Activated CD8-positive, alpha-beta memory T cell treated with anti-CD3 and anti-CD28 coated beads, Interleukin-2, amount 50 U/mL, for 4 hours (primary cell): ENCODE measurements around the gene SERGEF.

ENCODE experiments used
- DNase-seq: peaks from one replicate; pipeline ENCODE4 v3.0.0-alpha.2; 2020

SERGEF gene

DNA sequence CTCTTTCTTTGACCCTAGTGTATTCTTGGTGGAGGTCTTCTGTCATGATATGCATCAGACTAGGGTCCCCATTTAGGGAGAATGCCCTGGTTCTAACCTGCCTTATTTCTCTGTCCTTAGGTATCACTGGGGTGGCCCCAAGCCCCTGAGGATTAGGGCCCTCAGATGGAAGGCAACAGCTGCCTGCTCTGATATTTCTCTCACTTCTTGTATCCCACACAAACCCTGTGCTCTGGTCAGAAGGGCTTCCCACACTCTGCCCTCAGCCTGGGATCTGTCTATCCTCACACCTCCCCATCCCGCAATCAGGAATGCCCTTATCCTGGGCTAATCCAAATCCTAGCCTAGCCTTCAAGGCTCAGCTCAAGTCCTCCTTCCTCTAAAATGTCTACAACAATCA, 202.8 kb downstream of the SERGEF start:
- DNase-seq = no peak

DNA sequence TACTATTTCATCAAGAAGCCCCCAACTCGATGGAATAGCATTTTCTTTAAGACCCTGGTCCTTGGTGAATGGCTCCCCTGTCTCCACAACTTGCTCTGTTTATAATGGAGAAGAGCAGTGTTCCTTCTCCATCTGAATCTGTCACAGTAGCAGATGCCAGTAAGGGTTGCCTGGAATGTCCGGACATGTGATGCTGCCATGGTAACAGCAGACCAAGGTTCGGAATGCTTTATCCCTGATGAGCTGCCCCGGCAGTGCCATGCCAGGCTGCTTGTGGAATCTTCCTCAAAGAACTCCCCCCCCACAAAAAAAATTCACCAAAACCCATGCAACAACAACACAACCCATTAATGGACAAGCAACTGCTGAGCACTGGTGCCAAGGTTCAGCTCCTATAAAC, 205.8 kb downstream of the SERGEF start:
- DNase-seq = no peak

DNA sequence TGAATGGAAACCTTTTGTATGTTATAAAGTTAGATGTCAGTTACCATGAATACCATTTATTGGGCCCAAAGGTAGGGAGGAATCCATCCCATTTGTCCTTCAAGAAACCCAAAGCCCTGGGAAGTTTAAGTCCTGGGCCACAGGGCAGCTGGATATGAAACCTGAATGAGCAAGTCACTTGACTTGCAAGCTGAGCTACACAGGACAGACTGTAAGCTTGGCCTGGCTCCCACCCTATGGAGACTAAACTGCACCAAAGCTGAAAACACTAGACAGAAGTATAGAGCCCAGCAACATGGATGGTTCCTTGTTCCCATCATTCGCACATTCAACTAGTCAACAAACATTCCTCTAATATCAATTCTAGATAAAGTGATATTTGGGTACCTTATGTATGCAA, 207.0 kb downstream of the SERGEF start:
- no peak for DNase-seq

DNA sequence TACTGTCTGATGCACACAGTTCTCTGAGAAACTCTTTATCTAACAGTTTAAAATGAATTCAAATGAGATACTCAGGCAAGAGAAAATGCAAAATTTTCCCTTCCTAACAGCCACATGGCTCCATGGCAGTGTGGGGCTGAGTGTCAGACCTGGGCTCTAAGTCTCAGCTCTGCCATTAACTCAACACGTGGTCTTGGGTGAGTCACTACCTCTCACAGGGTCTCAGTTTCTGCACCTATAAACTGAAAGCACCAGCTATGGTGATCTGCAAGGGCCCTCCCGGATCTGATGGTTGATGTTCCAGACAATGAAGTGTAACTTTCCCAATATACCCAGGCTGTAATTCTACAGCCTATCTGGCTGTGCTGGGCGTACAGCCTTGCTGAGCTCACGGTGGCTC, 207.8 kb downstream of the SERGEF start:
- no peak for DNase-seq

DNA sequence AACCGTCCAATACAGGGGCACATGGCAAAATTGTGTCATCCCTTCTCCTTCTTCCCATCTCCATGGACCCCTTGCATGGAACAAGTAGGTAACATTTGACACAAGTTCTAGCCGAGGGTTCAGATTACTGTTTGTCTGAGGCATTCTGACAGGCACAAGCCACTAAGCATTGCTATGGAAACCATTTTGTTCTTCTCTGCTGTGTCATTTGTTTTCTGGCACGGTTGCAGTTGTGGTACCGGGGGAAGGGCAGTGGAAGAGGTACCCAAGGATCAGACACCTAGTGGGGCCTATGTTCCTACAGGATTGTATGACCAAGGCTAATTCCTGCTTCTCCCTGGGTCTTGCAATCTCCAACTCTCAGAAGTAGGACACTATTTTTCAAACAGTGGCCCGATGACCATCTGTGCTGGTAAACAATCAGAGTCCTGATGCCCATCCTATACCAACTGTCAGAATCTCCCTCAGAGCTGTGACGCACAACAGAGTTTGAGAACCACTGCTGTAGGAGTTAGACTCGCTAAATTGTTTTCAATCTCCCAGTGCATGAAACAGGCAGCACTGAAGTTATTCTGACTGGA, 209.0 kb downstream of the SERGEF start:
- no peak for DNase-seq

DNA sequence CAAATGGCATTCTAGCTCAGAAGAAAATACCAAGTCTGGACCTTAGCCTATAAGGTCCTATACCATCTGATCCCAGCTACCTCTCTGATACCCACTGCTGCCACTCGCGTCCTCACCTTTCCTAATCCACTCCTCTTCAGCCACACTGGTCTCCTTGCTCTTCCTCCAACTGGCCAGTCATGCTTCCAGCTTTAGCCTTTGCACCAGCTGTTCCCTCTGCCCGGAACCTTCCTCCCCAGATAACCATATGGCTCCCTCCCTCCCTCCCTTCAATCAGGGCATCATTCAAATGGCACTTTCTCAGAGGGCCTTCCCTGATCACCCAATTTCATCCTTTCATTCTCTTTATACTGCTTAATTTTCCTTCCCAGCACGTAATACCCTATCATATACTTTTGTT, 210.4 kb downstream of the SERGEF start:
- DNase-seq = no peak

DNA sequence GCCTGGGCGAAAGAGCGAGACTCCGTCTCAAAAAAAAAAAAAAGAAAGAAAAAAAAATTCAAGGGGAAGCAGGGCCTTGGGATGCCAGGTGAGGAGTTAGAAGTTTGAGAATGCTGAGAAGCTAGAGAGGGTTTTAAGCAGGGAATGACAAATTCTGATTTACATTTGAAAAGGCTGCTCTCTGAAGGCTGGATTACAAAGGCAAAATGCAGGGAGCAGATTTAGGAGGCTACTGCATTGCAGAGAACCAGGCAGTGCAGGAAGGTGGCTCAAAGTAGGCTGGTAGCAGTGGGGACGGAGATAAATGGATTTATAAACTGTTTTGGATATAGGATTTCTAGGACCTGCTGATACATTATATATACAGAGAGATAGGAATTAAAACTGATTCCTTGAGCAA, 211.7 kb downstream of the SERGEF start:
- no peak for DNase-seq

DNA sequence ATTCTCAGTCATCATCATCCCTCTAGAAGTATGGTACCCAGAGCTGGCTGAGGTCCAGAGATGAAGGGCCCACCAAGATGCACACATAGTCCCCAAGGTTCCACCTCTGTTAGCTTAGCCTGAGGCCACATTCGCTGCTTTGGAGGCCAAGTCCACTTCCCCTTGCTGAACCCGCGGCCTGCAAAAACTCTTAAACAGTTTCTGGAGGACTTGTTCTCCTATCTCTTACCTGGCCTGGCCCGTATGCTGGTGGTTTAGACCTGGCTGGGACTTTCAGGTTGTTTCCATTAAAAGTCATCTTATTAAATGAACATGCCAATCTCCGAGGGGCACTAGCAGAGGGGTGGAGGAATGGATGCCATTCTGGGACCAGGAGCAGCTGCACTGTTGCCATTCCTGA, 213.7 kb downstream of the SERGEF start:
- DNase-seq = no peak

DNA sequence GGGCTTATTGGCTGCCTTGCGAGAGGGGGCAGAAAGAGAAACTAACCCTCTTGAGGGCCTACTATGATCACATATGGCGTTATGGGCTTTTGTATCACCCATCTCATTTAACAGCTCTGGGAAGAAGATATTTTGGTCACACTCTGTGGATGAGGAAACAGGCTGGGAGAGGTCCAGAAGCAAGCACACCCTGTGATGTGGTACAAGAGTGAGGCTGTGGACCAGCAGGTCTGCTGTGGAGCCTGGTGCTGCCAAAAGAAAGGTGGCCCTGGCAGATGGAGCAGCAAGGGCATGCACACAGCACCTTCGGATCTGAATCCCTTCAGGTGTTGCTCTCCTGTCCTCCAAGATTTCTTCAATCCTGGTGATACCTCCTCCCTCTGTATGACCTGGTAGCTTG, 214.1 kb downstream of the SERGEF start:
- no peak for DNase-seq

DNA sequence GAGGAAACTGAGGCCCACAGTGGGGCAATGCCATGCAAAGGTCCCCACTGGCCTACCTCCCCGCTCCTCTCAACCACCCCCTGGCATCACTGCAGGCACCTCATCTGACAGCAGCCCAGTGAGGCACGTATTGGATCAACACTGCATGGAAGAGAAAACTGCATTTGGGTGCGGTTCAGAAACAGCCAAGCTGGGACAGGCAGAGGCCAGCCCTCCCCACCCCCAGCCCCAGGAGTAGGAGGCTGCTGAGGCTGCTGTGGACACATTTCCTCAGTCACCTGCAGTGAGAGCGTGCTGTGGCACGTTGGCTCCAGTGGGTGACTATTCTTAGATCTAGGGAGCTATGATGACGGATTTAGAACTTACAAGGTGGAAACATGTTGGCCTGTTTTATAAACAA, 214.6 kb downstream of the SERGEF start:
- DNase-seq = no peak

DNA sequence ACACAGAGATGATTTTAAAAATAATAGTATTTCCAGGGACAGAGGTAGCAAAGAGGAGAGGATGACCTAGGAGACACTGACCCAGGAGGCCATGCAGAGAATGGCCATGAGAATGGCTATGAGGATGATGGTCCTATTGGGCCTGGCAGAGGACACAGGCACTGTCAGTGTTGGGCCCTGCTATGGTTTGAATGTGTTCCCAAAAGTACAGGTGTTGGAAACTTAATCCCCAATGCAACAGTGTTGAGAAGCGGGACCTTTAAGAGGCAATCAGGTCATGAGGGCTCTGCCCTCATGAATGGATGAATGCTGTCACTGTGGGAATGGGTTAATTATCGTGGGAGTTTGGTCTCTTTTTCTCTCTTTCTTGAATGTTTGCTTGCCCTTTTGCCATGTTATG, 216.7 kb downstream of the SERGEF start:
- no peak for DNase-seq

DNA sequence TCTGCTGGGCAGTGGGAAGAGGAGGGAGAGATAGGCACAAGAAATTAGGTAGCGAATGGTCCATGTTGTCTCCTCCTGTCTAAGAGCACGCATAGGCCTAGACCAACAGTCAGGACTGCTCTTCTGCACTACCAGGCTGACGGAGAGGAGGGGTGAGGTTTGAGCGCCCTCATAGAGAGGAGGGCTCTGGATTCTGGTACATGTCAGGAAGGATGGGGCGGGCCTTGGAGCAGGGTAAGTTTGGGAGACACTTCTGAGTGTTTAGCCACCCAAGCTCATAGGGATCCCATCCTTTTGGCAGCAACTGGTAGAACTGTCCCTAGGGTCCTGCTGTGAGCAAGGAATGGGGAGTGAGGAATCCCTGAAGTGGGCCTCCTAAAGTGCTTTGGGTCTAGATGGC, 217.9 kb downstream of the SERGEF start:
- no peak for DNase-seq

DNA sequence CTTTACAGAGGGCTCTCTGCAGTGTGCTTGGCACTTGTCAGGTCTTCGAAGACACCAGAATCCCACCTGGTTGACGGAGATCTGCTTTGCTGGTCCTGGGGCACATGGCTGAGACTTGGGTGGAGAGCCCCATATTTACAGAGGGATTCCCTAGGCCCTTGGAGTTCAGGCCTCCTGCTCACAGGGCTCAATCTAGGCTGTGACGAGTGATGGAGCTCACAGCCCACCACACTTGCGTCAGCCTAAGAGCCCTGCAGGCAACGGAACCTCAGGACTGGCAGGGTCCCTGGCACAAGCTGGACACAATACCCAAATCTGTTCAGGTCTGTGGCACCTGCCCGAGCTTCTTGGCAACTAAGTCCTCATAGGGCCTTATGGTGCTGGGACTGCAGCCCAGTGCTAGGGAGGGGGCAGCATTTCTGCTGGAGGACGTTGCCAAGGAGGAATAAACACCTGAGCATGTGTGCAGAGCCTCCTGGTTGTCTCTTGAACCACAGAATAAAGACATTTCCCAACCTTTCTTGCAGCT, 219.1 kb downstream of the SERGEF start:
- no peak for DNase-seq

DNA sequence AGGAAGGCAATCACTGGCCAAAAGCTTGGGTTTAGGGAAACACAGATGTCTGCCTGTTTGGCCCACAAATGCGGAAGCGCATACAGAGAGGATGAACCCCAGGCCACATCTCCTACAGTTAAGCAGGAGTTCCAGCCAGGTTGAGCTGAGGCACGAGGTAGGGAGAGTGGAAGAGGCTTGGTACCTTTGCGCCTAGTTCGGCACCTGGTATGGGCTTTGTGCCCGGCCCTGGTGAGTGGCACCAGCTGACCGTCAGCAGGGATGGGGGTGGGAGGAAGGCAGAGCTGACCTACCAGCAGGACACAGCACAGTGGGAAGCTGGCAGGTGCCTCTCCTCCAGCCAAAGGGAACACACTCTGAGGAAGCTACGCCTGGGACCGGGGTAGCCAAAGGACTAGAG, 220.7 kb downstream of the SERGEF start:
- no peak for DNase-seq

DNA sequence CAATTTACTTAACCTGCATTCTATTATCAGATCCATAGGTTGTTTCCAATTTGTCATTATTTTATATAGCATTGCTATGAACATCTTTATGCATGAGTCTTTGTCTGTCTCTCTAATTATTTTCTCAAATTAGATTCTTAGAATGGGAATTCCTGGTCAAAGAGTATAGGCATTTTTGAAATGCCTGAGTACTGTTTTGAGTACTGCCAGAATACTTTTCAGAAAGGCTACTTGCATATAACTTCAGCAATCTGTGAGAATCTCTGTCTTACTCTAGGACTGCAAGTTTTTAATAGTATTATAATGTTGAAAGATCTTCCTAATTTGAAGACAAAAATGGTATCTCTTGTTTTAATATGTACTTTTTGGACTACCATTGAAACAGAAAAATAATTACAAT, 221.7 kb downstream of the SERGEF start:
- DNase-seq = no peak

DNA sequence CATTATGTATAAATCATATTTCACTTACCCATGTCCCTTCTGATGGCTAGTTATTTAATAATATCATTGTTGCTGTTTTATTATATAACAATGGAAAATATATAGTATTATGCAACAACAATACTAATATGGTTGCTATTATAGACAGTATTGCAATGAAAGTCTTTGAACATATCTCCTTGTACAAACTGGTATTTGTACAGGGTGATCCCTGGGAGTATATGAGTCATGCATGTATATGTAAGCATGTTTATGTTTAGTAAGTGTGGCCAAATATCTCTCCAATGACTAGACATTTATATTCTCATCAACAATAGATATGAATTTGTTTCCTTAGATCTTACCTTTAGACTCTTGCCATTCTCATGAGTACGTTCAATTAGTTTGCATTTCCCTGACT, 222.4 kb downstream of the SERGEF start:
- no peak for DNase-seq

DNA sequence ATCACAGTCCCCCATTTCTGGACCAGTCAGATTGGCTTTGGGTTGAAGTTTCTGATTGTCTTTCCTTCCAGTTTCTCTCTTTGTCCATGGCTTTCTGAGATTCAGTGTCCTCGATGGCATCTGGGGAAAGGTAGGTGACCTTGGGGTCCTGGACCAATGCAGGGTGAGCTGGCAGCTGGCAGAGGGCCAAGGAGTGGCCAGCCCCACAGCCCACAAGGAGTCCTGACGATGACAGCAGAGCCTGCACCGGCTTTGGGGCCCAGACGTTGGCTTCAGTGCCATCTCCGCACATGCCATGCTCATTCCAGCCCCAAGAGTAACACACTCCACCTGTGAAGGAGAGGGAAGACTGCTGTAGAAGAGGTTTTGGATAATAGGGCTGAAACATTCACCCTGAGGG, 224.8 kb downstream of the SERGEF start:
- no peak for DNase-seq

DNA sequence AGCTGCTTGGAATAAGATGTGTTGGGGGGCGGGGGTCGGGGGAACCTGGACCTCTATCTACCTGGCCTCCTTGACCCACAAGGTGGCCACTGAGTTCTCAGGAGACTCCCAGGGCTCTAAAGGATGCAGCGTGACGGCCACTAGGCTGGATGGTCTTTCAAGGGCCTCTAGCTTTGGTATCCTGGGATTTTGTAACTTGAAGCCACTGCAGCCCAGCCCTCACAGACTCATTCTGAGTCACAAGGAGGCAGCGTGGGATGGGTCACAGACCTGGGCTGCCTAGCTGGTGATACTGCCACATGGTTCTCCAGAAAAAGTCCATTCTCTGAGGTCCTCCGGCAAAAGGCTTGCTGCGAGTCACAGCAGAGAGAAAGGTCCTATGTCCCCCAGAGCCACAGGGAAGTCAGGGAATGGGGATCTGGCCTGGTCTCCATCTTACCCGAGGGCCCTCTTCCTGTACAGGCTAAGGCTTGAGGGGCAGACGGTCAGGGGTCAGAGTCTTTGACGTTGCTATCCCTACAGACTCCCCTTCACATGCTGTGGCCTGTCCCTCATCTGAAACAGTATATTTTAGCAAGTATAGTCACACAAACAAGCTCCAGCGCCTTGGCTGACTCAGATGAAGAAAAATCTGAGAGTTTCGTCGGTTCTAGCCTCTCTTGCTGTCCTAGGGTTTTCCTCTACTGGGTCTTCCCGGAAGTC, 225.9 kb downstream of the SERGEF start:
- DNase-seq = no peak

DNA sequence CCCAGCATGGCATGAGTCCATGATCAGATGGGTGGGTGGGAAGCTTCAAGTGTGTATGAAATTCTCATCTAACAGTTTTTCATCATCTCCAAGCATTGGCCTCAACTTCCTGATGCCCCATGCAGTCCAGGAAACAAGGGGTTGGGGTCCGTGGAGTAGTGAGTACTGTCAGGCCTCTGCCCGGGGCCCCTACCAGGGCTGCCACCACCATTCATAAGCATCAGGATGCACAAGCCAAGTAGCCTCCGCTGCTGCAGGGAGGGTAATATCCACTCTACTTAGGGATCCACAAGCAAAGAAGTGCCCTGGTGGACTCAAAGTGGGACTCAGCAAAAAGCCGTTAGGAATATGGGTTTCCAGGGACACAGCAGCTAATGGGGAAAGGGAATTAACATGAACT, 229.0 kb downstream of the SERGEF start:
- no peak for DNase-seq

DNA sequence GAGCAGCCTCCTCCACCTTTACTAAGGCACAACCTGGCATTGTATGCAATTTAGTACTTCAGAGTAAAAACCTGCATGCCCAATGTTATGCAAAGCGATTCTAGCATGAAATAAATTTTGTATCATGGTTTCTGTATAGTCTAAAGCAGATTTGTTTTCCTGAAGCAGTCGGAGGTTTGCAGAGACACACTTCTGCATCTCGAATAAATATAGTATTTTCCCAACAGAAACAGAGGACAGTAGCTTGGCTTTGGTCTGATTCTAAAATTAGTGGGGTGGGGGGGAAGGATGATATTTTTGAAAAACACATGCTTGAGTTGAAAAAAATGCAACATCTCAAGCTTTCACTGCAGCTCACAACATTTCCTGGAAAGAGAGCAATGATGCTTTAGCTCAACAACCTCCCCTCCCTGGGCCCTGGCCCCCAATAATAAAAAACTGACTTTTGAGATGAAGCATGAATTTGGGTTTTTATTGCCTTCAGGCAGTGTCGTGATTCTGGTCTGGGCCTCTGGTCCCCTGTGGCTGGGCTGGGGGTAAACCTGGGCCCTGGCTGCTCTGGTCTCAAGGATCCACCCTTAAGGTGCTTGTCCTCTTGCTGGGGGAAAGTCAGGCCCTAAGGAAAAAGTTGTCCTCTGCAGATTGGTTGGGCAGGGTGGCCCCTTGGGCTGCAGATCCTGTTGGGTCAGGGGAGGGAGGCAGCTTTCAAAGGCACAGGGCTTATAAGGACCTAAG, 230.1 kb downstream of the SERGEF start:
- DNase-seq = no peak

DNA sequence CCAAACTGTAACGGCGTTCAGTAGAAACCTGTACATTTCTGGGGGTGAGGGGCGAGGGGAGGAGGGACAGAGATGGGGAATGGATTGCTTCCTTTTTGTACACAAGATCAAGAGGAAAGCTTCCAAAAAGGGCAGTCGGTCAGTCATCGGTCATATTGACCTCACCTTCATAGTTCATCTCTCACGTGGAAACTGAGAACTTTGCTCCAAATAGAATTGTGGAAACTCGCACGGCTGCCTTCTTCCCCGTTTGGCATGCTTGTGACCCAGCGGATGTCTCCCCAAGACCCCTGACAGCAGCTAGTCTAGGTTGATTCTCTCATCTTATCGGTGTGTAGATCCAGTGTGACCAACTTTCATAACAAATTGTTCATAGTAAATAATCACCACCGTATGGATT, 230.7 kb downstream of the SERGEF start:
- DNase-seq = no peak

DNA sequence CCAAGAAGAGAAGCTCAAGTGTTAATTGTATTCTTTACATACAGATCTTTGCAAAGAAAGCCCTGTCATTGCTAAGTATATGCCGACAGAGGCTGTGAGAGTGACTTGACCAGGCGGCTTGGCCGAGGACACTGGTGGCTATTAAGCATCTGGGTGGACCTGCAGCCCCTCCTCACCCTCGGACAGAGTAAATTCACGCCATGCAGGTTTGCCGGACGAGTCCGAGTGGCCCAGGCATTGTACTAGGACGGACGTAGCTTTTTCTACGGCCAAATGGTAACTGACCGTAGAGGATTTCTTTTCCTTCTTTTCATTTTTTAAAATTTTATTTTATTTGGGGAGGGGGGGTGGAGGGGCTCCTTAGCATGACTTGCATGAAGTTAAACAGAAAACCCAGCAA, 231.2 kb downstream of the SERGEF start:
- no peak for DNase-seq

DNA sequence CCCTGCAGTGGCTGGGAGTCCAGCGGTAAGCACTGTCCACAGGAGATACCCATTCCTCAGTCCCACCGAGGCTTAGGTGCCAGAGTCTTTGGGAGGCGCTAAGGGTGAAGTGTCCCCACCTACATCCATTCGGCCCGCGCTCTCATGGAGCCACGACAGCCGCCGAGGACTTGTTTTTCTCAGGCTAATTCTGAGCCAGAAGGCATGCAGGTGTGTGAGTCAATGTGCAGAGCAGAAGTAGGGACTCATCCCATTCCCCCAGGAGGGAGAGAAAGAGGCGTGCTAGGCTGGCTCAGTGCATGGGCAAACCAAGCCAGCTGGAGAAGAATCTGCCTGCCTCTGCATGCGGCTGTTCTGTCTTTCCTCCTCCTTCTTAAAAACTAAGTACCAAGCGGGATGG, 231.6 kb downstream of the SERGEF start:
- DNase-seq = no peak

DNA sequence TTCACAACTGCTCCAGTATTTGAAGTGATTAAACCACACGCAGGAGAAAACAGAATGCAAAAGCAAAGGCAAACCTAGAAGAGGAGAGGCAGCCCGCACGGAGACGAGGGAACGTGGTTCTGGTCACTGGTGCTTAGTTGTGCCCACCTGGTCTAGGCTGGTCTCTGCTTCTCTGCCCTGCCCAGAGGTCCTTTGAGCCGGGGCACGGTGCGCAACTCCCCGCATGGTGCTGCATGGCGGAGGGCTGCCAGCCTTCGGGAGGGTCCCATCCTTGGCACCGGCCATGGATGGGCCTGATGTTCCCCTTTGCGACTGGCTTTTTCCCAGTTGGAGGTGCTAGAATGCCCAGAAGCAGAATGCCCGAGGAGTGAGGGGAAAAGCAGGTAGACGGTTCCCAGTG, 232.2 kb downstream of the SERGEF start:
- DNase-seq = no peak
